Measurements from ENCODE around the gene LRPPRC.

The LRPPRC gene

DNA sequence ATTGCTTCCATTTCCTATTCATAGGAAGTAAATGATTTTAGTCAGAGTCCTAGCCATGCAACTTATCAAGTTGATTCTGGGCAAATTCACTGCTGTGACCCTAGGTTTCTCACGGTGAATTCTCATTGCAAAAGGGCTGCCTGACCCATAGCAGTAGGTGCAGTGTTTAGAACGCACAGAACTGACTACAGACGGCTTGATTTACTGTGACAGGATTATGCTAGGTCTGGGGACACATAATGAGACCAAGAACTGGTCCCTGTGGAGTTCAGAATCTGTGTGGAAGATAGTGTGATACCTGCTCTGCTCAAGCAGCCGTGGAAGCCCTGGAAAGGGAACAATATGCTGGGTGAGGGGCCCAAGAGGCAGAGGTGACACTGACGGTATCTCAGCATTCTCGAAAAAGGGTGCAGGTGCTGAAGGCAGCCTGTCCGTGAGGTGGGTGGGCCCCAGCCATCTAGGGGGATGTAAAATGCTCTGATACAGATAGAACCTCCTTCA lies 110.6 kb downstream of the LRPPRC start:
- no peak for DNase-seq (ENCODE audit: low read depth)
- H3K4me3 ChIP-seq (ENCODE audit: low read depth, low read length): no peak overlapping the region
- TF ChIP-seq, protein P1, sequence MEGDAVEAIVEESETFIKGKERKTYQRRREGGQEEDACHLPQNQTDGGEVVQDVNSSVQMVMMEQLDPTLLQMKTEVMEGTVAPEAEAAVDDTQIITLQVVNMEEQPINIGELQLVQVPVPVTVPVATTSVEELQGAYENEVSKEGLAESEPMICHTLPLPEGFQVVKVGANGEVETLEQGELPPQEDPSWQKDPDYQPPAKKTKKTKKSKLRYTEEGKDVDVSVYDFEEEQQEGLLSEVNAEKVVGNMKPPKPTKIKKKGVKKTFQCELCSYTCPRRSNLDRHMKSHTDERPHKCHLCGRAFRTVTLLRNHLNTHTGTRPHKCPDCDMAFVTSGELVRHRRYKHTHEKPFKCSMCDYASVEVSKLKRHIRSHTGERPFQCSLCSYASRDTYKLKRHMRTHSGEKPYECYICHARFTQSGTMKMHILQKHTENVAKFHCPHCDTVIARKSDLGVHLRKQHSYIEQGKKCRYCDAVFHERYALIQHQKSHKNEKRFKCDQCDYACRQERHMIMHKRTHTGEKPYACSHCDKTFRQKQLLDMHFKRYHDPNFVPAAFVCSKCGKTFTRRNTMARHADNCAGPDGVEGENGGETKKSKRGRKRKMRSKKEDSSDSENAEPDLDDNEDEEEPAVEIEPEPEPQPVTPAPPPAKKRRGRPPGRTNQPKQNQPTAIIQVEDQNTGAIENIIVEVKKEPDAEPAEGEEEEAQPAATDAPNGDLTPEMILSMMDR (IDR thresholded peaks at IDR 0.05; ENCODE audit: low read depth, low read length, missing control alignments): no peak

DNA sequence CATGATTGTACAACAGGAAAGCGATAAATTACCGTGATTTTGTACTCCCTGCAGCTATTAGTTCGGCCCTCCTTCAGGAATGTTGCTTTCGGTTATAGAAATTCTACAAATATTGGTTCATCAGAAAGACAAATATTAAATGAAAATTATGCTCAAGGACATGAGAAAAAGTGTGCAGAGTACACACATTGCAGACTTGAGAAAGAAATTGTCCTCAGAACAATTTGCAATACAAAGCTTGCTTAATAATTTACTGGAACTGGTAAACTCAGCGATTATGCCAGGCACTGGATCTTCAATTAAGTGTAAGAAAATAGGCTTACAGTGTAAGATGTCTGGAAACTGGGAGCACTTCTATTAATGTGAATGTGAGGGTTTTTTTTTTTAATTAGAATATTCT lies 111.1 kb downstream of the LRPPRC start:
- TF ChIP-seq, protein P1 (IDR thresholded peaks at IDR 0.05; ENCODE audit: low read depth, low read length, missing control alignments): no peak
- no peak for DNase-seq (ENCODE audit: low read depth)
- H3K4me3 ChIP-seq (ENCODE audit: low read depth, low read length): no peak overlapping the region

DNA sequence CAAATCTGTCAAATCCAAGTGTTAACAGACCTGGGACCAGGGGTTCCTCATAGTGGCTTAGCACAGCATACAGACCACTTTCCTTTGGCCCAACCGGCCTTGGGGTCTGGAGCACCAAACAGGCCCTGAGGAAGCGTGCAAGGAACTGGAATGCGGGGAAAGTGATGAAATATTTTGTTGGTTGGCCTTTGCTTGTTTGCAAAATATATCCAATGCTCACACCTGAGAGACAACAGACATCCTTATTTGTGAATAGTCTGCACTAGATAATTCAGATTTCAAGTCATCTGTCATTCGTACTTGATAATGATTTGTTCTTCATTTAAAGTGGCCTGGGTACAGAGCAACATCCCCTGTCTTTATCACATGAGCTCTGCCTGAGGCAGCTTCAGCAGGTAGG lies 113.5 kb downstream of the LRPPRC start:
- H3K4me3 ChIP-seq (ENCODE audit: low read depth, low read length): no peak overlapping the region
- DNase-seq (ENCODE audit: low read depth): no peak
- TF ChIP-seq, protein P1 (IDR thresholded peaks at IDR 0.05; ENCODE audit: low read depth, low read length, missing control alignments): no peak

DNA sequence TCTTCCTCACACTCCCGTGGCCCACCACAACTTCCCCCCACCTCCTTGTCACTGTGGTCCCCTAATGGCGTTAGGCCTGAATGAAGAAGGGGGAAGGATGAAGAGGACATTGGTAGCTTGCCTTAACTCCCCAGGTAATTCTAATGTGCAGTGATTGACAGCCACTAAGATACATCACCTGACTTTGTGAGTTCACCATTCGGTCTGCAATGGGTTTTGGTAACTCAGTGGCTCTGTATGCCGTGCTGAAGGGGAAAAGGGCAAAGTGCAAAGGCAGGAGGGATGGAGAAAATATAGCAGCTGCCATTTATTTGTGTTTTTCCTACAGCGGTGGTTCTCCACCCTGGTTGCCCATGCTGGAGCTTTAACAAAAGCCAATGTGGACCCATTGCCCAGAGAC lies 114.8 kb downstream of the LRPPRC start:
- H3K4me3 ChIP-seq (ENCODE audit: low read depth, low read length): no peak overlapping the region
- TF ChIP-seq, protein P1 (IDR thresholded peaks at IDR 0.05; ENCODE audit: low read depth, low read length, missing control alignments): no peak
- no peak for DNase-seq (ENCODE audit: low read depth)

DNA sequence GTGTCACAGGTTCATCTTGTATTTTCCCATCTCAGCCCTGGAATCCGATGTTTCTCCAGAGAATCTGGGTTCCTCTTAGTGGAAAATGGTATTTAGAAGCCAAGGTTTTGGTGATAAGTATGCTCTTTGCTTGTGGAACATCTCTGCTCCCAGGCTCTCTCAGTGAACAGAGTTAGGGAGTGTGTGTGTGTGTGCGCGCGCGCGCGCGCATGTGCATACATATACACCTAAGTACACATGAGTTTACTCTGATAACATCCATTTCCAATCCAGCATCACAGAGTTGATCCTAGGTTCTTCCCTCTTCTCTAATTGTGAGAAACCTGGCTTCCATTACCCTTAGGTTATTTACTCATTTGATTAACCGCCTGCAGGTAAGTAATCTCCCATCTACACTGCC lies 115.3 kb downstream of the LRPPRC start:
- DNase-seq (ENCODE audit: low read depth): no peak
- TF ChIP-seq, protein P1 (IDR thresholded peaks at IDR 0.05; ENCODE audit: low read depth, low read length, missing control alignments): no peak

DNA sequence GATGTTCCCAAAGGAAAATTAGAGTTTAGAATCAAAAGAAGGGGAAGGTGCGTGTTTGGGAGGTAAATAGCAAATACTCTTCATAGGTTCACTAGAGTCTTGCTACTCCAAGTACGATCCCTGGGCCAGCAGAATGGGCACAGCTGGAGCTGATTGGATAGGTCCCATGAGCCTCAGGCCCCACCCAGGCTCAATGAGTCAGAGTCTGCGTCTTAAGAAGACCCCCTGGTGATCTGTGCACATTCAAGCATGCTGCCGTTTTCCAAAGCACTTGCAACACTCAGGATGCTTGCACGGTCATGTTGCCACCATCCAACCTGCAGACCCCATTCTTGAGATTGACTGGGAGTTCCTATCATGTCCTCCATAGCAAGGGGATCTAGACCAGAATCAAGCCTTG lies 116.5 kb downstream of the LRPPRC start:
- TF ChIP-seq, protein P1 (IDR thresholded peaks at IDR 0.05; ENCODE audit: low read depth, low read length, missing control alignments): no peak
- no peak for DNase-seq (ENCODE audit: low read depth)
- no peak overlapping the region for H3K4me3 ChIP-seq (ENCODE audit: low read depth, low read length)

More for the DNA sequence above, 115.3 kb downstream of the LRPPRC start:
- no peak overlapping the region for H3K4me3 ChIP-seq (ENCODE audit: low read depth, low read length)

DNA sequence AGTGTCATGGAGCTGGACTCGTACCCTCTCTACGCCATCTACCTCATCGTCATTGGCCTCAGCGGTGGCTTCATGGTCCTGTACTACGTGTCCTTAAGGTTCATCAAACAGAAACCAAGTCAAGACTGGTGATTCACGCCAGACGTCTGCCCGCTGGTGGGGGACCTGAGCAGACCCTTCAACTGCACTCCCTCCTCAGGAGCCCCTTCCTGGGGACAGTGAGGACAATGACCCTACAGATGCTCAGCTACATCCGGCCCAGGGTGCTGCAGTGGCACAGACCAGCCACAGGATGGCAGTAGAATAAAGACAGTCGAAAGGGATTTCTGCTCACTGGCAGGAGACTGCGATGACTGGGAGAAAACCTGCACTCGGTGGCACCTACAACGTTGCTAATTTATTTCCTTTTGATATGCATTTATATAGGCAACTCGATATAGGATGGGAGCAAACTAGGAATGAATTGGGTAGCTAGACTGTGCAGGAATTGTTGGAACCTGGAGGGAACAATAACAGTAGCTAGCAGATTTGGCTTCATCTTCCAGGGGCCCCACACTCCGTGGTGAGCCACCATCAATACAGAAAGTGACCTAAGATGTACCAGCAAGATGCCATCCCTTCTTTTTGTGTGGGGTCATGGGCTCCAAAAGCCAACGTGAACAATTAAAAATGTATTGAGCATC lies 117.9 kb downstream of the LRPPRC start:
- H3K4me3 ChIP-seq (ENCODE audit: low read depth, low read length): no peak overlapping the region
- peak; percentile 12 for DNase-seq (ENCODE audit: low read depth)
- TF ChIP-seq, protein P1 (IDR thresholded peaks at IDR 0.05; ENCODE audit: low read depth, low read length, missing control alignments): peak; percentile 96
